Fibroblast of lung (primary cell): ENCODE data around the gene MMP20. TPM values are rescaled to one million over a fixed set of nuclear protein-coding genes. Genes with fewer than 3 reads are reported as not detected.

ENCODE experiments used
- DNase-seq, 2 donors: peaks; one replicate each; pipeline versions ENCODE4 v3.0.0 to v3.0.0-alpha.2; 2010; ENCODE audit warnings: low read depth in 2 of 2
- H2AFZ ChIP-seq: 2 replicates; pipeline ENCODE4 v1.5.1; 2012; ENCODE audit warnings: low read length, control low read depth, inconsistent platforms
- H3K27ac ChIP-seq: 2 replicates; pipeline ENCODE4 v1.5.1; 2011; ENCODE audit warnings: low read length, control low read depth; ENCODE audit not compliant: insufficient read depth
- H3K27me3 ChIP-seq: 2 replicates; pipeline ENCODE4 v1.5.1; 2011; ENCODE audit warnings: mild to moderate bottlenecking, low read length; ENCODE audit not compliant: control insufficient read depth, insufficient read depth
- H3K36me3 ChIP-seq: 2 replicates; pipeline ENCODE4 v1.5.1; 2011; ENCODE audit warnings: low read length; ENCODE audit not compliant: control insufficient read depth, insufficient read depth
- H3K4me1 ChIP-seq: 2 replicates; pipeline ENCODE4 v1.5.1; 2011; ENCODE audit warnings: low read length; ENCODE audit not compliant: control insufficient read depth, insufficient read depth; ENCODE audit errors: extremely low read depth
- H3K4me2 ChIP-seq: 2 replicates; pipeline ENCODE4 v1.5.1; 2011; ENCODE audit warnings: low read length, control low read depth; ENCODE audit not compliant: insufficient read depth; ENCODE audit errors: extremely low read depth
- H3K4me3 ChIP-seq, 4 experiments: fragments of 200-600 bp in 1 of 4; sonication (generic) in 1 of 4; replicated peaks in 1 of 4; 2 replicates each; pipeline ENCODE4 v1.5.1; 2011 to 2016; ENCODE audit warnings: low read length in 4 of 4, low read depth in 3 of 4, mild to moderate bottlenecking in 3 of 4, control low read depth in 2 of 4, inconsistent platforms in 1 of 4, mixed read lengths in 1 of 4; ENCODE audit not compliant: insufficient read depth in 1 of 4; ENCODE audit errors: control extremely low read depth in 1 of 4
- H3K79me2 ChIP-seq: 2 replicates; pipeline ENCODE4 v1.5.1; 2012; ENCODE audit warnings: mild to moderate bottlenecking, low read length, inconsistent platforms; ENCODE audit not compliant: control insufficient read depth, insufficient read depth
- H3K9ac ChIP-seq: 2 replicates; pipeline ENCODE4 v1.5.1; 2011; ENCODE audit warnings: mild to moderate bottlenecking, low read length, control low read depth; ENCODE audit not compliant: insufficient read depth
- H3K9me3 ChIP-seq: 2 replicates; pipeline ENCODE4 v1.5.1; 2012; ENCODE audit warnings: low read depth, low read length; ENCODE audit not compliant: control insufficient read depth, insufficient read depth
- H4K20me1 ChIP-seq: 2 replicates; pipeline ENCODE4 v1.5.1; 2011; ENCODE audit warnings: low read length; ENCODE audit not compliant: control insufficient read depth, insufficient read depth; ENCODE audit errors: extremely low read depth
- CTCF ChIP-seq, 2 donors: IDR thresholded peaks in 1 of 2; conservative IDR thresholded peaks in 1 of 2; 1 replicate in 1 of 2; 2 replicates in 1 of 2; pipeline ENCODE4 v1.5.1; 2011 to 2012; ENCODE audit warnings: low read length in 2 of 2, control low read depth in 1 of 2, inconsistent platforms in 1 of 2, low read depth in 1 of 2, mild to moderate bottlenecking in 1 of 2
- EZH2 ChIP-seq: IDR thresholded peaks from 2 replicates; pipeline ENCODE4 v1.5.1; 2012; ENCODE audit warnings: low read length, control low read depth, mild to moderate bottlenecking; ENCODE audit errors: missing control alignments
- polyA plus RNA-seq, 2 donors: library from polyadenylated mRNA; depleted of rRNA in 1 of 2; stranded (reverse) in 1 of 2; unstranded in 1 of 2; fragments of >200 nt; gene quantifications; 2 replicates each; pipeline ENCODE4 v1.2.1, GENCODE V29; 2011 to 2012; ENCODE audit warnings: missing spikeins in 1 of 2
- total RNA-seq: library from RNA; depleted of rRNA; stranded (reverse); fragments of >200 nt; gene quantifications from 2 replicates; pipeline ENCODE4 v1.2.1, GENCODE V29; 2014

Gene MMP20
- total and polyA plus RNA-seq, 2 donors (not counting 1 experiment from before 2014, with no cell fraction given) = not detected

- H3K4me2 ChIP-seq = no peak overlapping the region
- H2AFZ ChIP-seq = no peak overlapping the region
- H3K36me3 ChIP-seq = no peaks in the 10 kb centered on the region
- no peaks in the 10 kb centered on the region for H4K20me1 ChIP-seq
- no peaks in the 10 kb centered on the region for H3K4me1 ChIP-seq
- H3K4me3 ChIP-seq = no peak overlapping the region
- H3K27me3 ChIP-seq = no peaks in the 10 kb centered on the region
- no peak overlapping the region for H3K27ac ChIP-seq
- no peak for TF ChIP-seq CTCF (conservative IDR thresholded peaks at IDR 0.05 in 1 of 2, IDR thresholded peaks at IDR 0.05 in 1 of 2; ENCODE audit: low read depth in 1 of 2, low read length in 2 of 2)
- TF ChIP-seq EZH2 = no peak
- peak; percentile 6 to 21 for DNase-seq
- H3K79me2 ChIP-seq = no peaks in the 10 kb centered on the region
- no peak overlapping the region for H3K9ac ChIP-seq
- H3K9me3 ChIP-seq = no peaks in the 10 kb centered on the region
These were observed 28.7 kb upstream of the MMP20 start for GRCh38 chr11:102653744-102654291.

- peak in 1 of 2 donors; percentile 4 for DNase-seq
- Histone ChIP-seq H3K4me3 (no peak overlapping the region), H3K9ac (no peak overlapping the region), H3K79me2 (no peaks in the 10 kb centered on the region), H3K36me3 (no peaks in the 10 kb centered on the region), H3K9me3 (no peaks in the 10 kb centered on the region), H3K4me1 (no peaks in the 10 kb centered on the region), H4K20me1 (no peaks in the 10 kb centered on the region), H3K27me3 (no peaks in the 10 kb centered on the region), H2AFZ (no peak overlapping the region), H3K4me2 (no peak overlapping the region), H3K27ac (no peak overlapping the region)
- TF ChIP-seq EZH2 (no peak), CTCF (conservative IDR thresholded peaks at IDR 0.05 in 1 of 2, IDR thresholded peaks at IDR 0.05 in 1 of 2; ENCODE audit: low read depth in 1 of 2, low read length in 2 of 2) (no peak)
These were observed 22.3 kb upstream of the MMP20 start for GRCh38 chr11:102647430-102647829.

GRCh38 chr11:102643941-102644340 lies 18.8 kb upstream of the MMP20 start:
- H4K20me1 ChIP-seq = no peaks in the 10 kb centered on the region
- no peak overlapping the region for H3K9ac ChIP-seq
- no peak overlapping the region for H3K4me3 ChIP-seq
- H3K4me2 ChIP-seq = no peak overlapping the region
- H3K79me2 ChIP-seq = no peaks in the 10 kb centered on the region
- no peak overlapping the region for H3K27ac ChIP-seq
- no peaks in the 10 kb centered on the region for H3K4me1 ChIP-seq
- no peak overlapping the region for H2AFZ ChIP-seq
- DNase-seq = no peak
- H3K9me3 ChIP-seq = no peaks in the 10 kb centered on the region
- H3K36me3 ChIP-seq = no peaks in the 10 kb centered on the region
- H3K27me3 ChIP-seq = no peaks in the 10 kb centered on the region
- no peak for TF ChIP-seq EZH2
- no peak for TF ChIP-seq CTCF (conservative IDR thresholded peaks at IDR 0.05 in 1 of 2, IDR thresholded peaks at IDR 0.05 in 1 of 2; ENCODE audit: low read depth in 1 of 2, low read length in 2 of 2)
